ENCODE data around the gene TMEM87A.

TMEM87A gene

DNA sequence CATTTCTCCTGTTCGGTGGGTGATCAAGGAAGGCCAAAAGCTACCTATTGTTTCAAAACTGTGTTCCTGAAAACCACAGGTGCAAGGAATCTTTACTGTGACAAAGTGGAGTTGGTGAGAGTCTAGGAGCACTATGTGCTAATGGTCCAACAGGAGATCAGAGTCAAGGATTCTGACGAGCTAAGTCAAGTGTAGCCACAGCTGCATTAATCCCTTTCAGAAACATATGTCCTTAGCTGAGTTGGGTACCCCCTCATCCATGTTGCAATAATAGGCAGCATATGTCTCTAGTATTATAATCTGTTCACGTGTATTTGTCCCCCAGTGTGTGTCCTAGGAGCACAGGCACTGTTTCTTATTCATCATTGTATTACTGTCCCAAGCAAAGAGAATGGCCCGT, 66.8 kb downstream of the TMEM87A start:
- no peaks in the 10 kb centered on the region for H3K9me3 ChIP-seq (ENCODE audit: low read depth, low read length)
- no peak for DNase-seq (ENCODE audit: low read depth, low spot score)
- no peak overlapping the region for H3K4me3 ChIP-seq
- peaks cover 24% of the 10 kb centered on the region for H3K36me3 ChIP-seq (ENCODE audit: insufficient read depth, low read length)
- TF ChIP-seq FOXP2 (optimal IDR thresholded peaks at IDR 0.05; ENCODE audit: control extremely low read depth, extremely low read length, insufficient read depth) (no peak), EZH2 (IDR thresholded peaks at IDR 0.05) (no peak), POLR2AphosphoS5 (IDR thresholded peaks at IDR 0.05; ENCODE audit: borderline replicate concordance, low read depth, low read length) (no peak)
- no peak overlapping the region for H3K9ac ChIP-seq (ENCODE audit: insufficient read length)
- H3K27ac ChIP-seq = no peak overlapping the region

DNA sequence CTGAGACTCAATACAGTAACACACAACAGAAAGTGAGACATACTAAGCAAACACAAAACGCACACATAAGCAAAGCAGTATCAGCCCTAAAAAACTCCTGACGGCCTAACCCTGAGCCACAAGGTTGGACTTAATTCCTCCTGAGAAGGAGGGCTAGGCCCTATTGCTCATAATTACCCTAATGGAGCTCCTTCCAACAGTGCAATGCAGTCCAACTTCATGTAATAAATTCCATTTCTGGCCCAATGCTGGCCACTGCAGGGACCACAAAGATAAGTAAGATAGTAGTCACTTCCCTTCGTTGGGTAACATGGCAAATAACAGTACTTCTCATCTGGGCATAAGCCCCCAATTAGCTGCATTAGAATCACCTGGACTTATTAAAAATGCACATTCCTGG, 69.3 kb downstream of the TMEM87A start:
- Histone ChIP-seq H3K27ac (no peak overlapping the region), H3K9me3 (ENCODE audit: low read depth, low read length) (no peaks in the 10 kb centered on the region), H3K4me3 (no peak overlapping the region), H3K36me3 (ENCODE audit: insufficient read depth, low read length) (peaks cover 7% of the 10 kb centered on the region), H3K9ac (ENCODE audit: insufficient read length) (no peak overlapping the region)
- TF ChIP-seq EZH2 (IDR thresholded peaks at IDR 0.05) (no peak), POLR2AphosphoS5 (IDR thresholded peaks at IDR 0.05; ENCODE audit: borderline replicate concordance, low read depth, low read length) (no peak), FOXP2 (optimal IDR thresholded peaks at IDR 0.05; ENCODE audit: control extremely low read depth, extremely low read length, insufficient read depth) (no peak)
- no peak for DNase-seq (ENCODE audit: low read depth, low spot score)

DNA sequence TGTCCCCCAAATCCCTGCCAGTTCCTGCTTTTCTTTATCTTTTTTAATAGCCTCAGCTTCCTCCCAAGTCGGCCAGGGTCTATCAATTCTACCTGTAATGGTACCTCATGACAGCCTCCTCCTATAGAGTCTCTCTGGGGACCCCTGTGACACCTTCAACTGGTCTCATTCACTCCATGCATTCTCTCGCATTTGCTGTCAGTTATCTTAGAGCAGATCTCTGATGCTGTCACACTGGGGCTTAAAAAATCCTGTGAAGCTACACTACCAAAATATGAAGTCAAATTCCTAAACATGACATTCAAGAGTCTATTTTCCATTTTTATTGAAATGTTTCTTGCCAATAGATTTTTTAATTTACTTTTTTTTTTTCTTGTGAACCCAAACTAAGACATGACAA, 70.6 kb downstream of the TMEM87A start:
- Histone ChIP-seq H3K9ac (ENCODE audit: insufficient read length) (no peak overlapping the region), H3K36me3 (ENCODE audit: insufficient read depth, low read length) (peaks cover 11% of the 10 kb centered on the region; the same call in 1 of the 2 replicates), H3K4me3 (no peak overlapping the region), H3K9me3 (ENCODE audit: low read depth, low read length) (no peaks in the 10 kb centered on the region), H3K27ac (no peak overlapping the region)
- TF ChIP-seq EZH2 (IDR thresholded peaks at IDR 0.05) = no peak
- no peak for TF ChIP-seq FOXP2 (optimal IDR thresholded peaks at IDR 0.05; ENCODE audit: control extremely low read depth, extremely low read length, insufficient read depth)
- no peak for TF ChIP-seq POLR2AphosphoS5 (IDR thresholded peaks at IDR 0.05; ENCODE audit: borderline replicate concordance, low read depth, low read length)
- DNase-seq (ENCODE audit: low read depth, low spot score) = no peak

DNA sequence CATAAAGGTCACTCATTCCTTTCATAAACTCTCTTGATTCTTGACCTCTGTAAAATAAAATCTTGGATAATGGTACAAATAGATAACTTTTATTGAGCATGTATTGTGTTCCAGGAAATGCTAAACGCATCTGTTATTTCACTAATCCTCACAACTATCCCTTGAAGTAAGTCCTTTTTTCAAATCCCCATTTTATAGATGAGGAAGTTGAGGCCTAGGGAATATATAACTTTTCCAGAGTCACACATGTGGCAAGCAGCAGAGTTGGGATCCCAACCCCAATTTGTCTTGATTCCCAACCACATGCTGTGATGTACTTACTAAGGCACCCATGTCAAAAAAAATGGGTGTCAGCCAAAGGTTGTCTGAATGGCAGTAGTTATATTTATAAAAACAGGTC, 71.4 kb downstream of the TMEM87A start:
- DNase-seq (ENCODE audit: low read depth, low spot score) = no peak
- peaks cover 16% of the 10 kb centered on the region; the same call in 1 of the 2 replicates for H3K36me3 ChIP-seq (ENCODE audit: insufficient read depth, low read length)
- H3K9me3 ChIP-seq (ENCODE audit: low read depth, low read length) = no peaks in the 10 kb centered on the region
- H3K27ac ChIP-seq = no peak overlapping the region
- no peak overlapping the region for H3K4me3 ChIP-seq
- TF ChIP-seq FOXP2 (optimal IDR thresholded peaks at IDR 0.05; ENCODE audit: control extremely low read depth, extremely low read length, insufficient read depth) (no peak), EZH2 (IDR thresholded peaks at IDR 0.05) (no peak), POLR2AphosphoS5 (IDR thresholded peaks at IDR 0.05; ENCODE audit: borderline replicate concordance, low read depth, low read length) (no peak)
- H3K9ac ChIP-seq (ENCODE audit: insufficient read length) = no peak overlapping the region

DNA sequence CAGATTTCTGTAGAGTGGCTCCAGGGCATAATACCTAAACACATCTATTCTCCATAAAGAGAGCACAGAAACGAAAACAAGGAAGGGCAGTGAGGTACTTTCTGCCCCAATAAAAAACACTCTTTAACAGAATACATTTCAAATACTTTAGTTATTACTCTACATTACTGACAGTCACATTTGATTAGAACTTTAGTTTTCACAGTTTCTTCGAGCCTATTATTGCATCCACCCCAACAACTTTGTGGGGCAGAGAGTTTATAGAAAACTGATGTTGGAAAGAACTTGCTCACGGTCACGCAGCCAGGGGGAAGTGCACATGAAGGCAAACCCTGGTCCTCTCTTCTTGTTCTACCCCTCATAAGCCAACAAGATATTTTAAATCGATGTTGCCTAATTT, 74.1 kb downstream of the TMEM87A start:
- no peak for DNase-seq (ENCODE audit: low read depth, low spot score)
- no peaks in the 10 kb centered on the region for H3K9me3 ChIP-seq (ENCODE audit: low read depth, low read length)
- peak overlapping the region; percentile 29 for H3K9ac ChIP-seq (ENCODE audit: insufficient read length)
- no peak for TF ChIP-seq FOXP2 (optimal IDR thresholded peaks at IDR 0.05; ENCODE audit: control extremely low read depth, extremely low read length, insufficient read depth)
- no peak for TF ChIP-seq EZH2 (IDR thresholded peaks at IDR 0.05)
- peak overlapping the region; percentile 54; the same call in 1 of the 2 replicates for H3K27ac ChIP-seq
- H3K36me3 ChIP-seq (ENCODE audit: insufficient read depth, low read length) = peaks cover 16% of the 10 kb centered on the region; the same call in 1 of the 2 replicates
- no peak overlapping the region for H3K4me3 ChIP-seq

DNA sequence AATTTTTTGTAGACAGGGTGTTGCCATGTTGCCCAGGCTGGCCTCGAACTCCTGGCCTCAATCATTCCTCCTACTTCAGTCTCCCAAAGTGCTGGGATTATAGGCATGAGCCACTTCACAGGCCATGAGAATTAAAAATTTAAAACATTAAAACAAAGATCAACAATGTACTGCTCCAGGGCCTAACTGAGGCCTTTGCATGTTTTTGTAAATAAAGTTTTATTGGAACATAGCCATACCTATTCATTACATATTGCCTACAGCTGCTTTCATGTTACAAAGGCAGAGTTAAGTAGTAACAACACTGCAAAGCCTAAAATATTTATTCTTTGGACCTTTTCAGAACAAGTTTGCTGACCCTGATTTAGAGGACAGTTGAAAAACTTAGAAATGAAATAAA, 74.7 kb downstream of the TMEM87A start:
- Histone ChIP-seq H3K4me3 (no peak overlapping the region), H3K9ac (ENCODE audit: insufficient read length) (no peak overlapping the region), H3K36me3 (ENCODE audit: insufficient read depth, low read length) (peaks cover 16% of the 10 kb centered on the region; the same call in 1 of the 2 replicates), H3K9me3 (ENCODE audit: low read depth, low read length) (no peaks in the 10 kb centered on the region), H3K27ac (no peak overlapping the region)
- DNase-seq (ENCODE audit: low read depth, low spot score) = no peak
- no peak for TF ChIP-seq FOXP2 (optimal IDR thresholded peaks at IDR 0.05; ENCODE audit: control extremely low read depth, extremely low read length, insufficient read depth)
- TF ChIP-seq POLR2AphosphoS5 (IDR thresholded peaks at IDR 0.05; ENCODE audit: borderline replicate concordance, low read depth, low read length) = no peak
- no peak for TF ChIP-seq EZH2 (IDR thresholded peaks at IDR 0.05)

DNA sequence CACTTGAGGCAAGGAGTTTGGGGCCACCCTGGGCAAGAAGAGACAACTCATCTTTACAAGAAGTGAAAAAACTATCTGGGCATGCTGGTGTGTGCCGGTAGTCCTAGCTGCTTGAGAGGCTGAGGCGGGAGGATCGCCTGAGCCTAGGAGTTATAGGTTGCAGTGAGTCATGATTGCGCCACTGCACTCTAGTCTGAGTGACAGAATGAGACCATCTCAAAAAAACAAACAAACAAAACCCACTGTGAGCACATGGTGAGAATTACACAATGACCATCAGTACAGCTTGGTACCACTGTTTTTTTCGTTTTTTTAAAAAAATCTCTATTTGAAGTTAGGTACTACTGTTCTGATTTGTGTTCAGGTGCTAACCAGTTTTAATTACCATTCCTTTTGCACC, 78.7 kb downstream of the TMEM87A start:
- H3K36me3 ChIP-seq (ENCODE audit: insufficient read depth, low read length) = peaks cover 32% of the 10 kb centered on the region; the same call in 1 of the 2 replicates
- TF ChIP-seq FOXP2 (optimal IDR thresholded peaks at IDR 0.05; ENCODE audit: control extremely low read depth, extremely low read length, insufficient read depth) (no peak), EZH2 (IDR thresholded peaks at IDR 0.05) (no peak), POLR2AphosphoS5 (IDR thresholded peaks at IDR 0.05; ENCODE audit: borderline replicate concordance, low read depth, low read length) (no peak)
- H3K9ac ChIP-seq (ENCODE audit: insufficient read length) = no peak overlapping the region
- H3K27ac ChIP-seq = no peak overlapping the region
- H3K9me3 ChIP-seq (ENCODE audit: low read depth, low read length) = no peaks in the 10 kb centered on the region
- no peak overlapping the region for H3K4me3 ChIP-seq
- DNase-seq (ENCODE audit: low read depth, low spot score) = no peak

DNA sequence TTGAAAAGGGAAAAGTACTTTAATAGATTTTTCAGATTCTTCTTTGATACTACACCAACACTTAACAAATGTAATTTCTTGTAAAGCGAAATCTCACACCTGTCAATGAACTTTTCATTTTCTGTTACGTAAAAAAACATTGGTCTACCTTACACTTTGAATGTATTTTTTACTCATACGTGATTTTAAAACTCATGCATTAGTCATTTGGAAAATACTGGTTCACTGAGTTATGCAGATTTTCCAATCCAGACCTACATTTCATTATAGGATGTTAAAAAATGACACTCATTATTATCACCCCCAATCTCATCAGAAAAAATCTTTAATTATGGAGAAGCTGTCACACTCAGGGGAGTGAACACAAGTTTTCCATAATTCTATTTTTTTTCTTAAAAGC, 79.8 kb downstream of the TMEM87A start:
- H3K27ac ChIP-seq = no peak overlapping the region
- DNase-seq (ENCODE audit: low read depth, low spot score) = no peak

More for the DNA sequence above, 79.8 kb downstream of the TMEM87A start:
- Histone ChIP-seq H3K9ac (ENCODE audit: insufficient read length) (no peak overlapping the region), H3K4me3 (no peak overlapping the region), H3K9me3 (ENCODE audit: low read depth, low read length) (no peaks in the 10 kb centered on the region), H3K36me3 (ENCODE audit: insufficient read depth, low read length) (peaks cover 28% of the 10 kb centered on the region; the same call in 1 of the 2 replicates)
- TF ChIP-seq POLR2AphosphoS5 (IDR thresholded peaks at IDR 0.05; ENCODE audit: borderline replicate concordance, low read depth, low read length) = no peak
- TF ChIP-seq EZH2 (IDR thresholded peaks at IDR 0.05) = no peak
- no peak for TF ChIP-seq FOXP2 (optimal IDR thresholded peaks at IDR 0.05; ENCODE audit: control extremely low read depth, extremely low read length, insufficient read depth)

Data from SK-N-MC (cell line).